ENCODE results near the gene MED12L.

Gene MED12L

GRCh38 chr3:151432616-151433372 lies 347.3 kb downstream of the MED12L start:
- Histone ChIP-seq H3K9ac (no peak overlapping the region), H3K27ac (no peak overlapping the region), H4K20me1 (ENCODE audit: insufficient read depth) (no peaks in the 10 kb centered on the region), H3K79me2 (ENCODE audit: insufficient read depth, low read depth) (no peaks in the 10 kb centered on the region), H3K4me3 (IDR thresholded peaks at IDR 0.05; ENCODE audit: insufficient read depth, low read depth, low read length) (no peak overlapping the region), H2AFZ (ENCODE audit: low read depth) (no peak overlapping the region), H3K4me2 (no peak overlapping the region), H3K36me3 (ENCODE audit: insufficient read depth) (no peaks in the 10 kb centered on the region), H3K4me1 (ENCODE audit: low read depth, poor library complexity, severe bottlenecking) (no peaks in the 10 kb centered on the region), H3K27me3 (ENCODE audit: insufficient read depth, low read depth) (no peaks in the 10 kb centered on the region)
- no peak for TF ChIP-seq CTCF (conservative IDR thresholded peaks at IDR 0.05; ENCODE audit: low read depth, low read length)

GRCh38 chr3:151434151-151434890 lies 348.9 kb downstream of the MED12L start:
- Histone ChIP-seq H3K27ac (no peak overlapping the region), H4K20me1 (ENCODE audit: insufficient read depth) (no peaks in the 10 kb centered on the region; the same call in 1 of the 2 replicates), H3K4me3 (IDR thresholded peaks at IDR 0.05; ENCODE audit: insufficient read depth, low read depth, low read length) (no peak overlapping the region), H3K36me3 (ENCODE audit: insufficient read depth) (no peaks in the 10 kb centered on the region), H3K4me2 (no peak overlapping the region), H3K27me3 (ENCODE audit: insufficient read depth, low read depth) (no peaks in the 10 kb centered on the region), H3K4me1 (ENCODE audit: low read depth, poor library complexity, severe bottlenecking) (peaks cover under 1% of the 10 kb centered on the region), H2AFZ (ENCODE audit: low read depth) (no peak overlapping the region), H3K79me2 (ENCODE audit: insufficient read depth, low read depth) (no peaks in the 10 kb centered on the region), H3K9ac (no peak overlapping the region)
- no peak for TF ChIP-seq CTCF (conservative IDR thresholded peaks at IDR 0.05; ENCODE audit: low read depth, low read length)

GRCh38 chr3:151436675-151437446 lies 351.4 kb downstream of the MED12L start:
- Histone ChIP-seq H3K4me3 (IDR thresholded peaks at IDR 0.05; ENCODE audit: insufficient read depth, low read depth, low read length) (no peak overlapping the region), H2AFZ (ENCODE audit: low read depth) (no peak overlapping the region), H4K20me1 (ENCODE audit: insufficient read depth) (no peaks in the 10 kb centered on the region; the same call in 1 of the 2 replicates), H3K27ac (no peak overlapping the region), H3K36me3 (ENCODE audit: insufficient read depth) (no peaks in the 10 kb centered on the region), H3K27me3 (ENCODE audit: insufficient read depth, low read depth) (no peaks in the 10 kb centered on the region), H3K4me2 (no peak overlapping the region), H3K9ac (no peak overlapping the region), H3K4me1 (ENCODE audit: low read depth, poor library complexity, severe bottlenecking) (peaks cover 10% of the 10 kb centered on the region), H3K79me2 (ENCODE audit: insufficient read depth, low read depth) (no peaks in the 10 kb centered on the region)
- TF ChIP-seq CTCF (conservative IDR thresholded peaks at IDR 0.05; ENCODE audit: low read depth, low read length), result no peak

- H3K79me2 ChIP-seq (ENCODE audit: insufficient read depth, low read depth), result no peaks in the 10 kb centered on the region
- no peaks in the 10 kb centered on the region for H3K27me3 ChIP-seq (ENCODE audit: insufficient read depth, low read depth)
- no peak overlapping the region for H3K9ac ChIP-seq
- H3K27ac ChIP-seq, result no peak overlapping the region
- H3K4me2 ChIP-seq, result no peak overlapping the region
- no peak overlapping the region for H2AFZ ChIP-seq (ENCODE audit: low read depth)
- H3K4me1 ChIP-seq (ENCODE audit: low read depth, poor library complexity, severe bottlenecking), result peaks cover 13% of the 10 kb centered on the region
- H3K4me3 ChIP-seq (IDR thresholded peaks at IDR 0.05; ENCODE audit: insufficient read depth, low read depth, low read length), result no peak overlapping the region
- H3K36me3 ChIP-seq (ENCODE audit: insufficient read depth), result no peaks in the 10 kb centered on the region
- no peaks in the 10 kb centered on the region; the same call in 1 of the 2 replicates for H4K20me1 ChIP-seq (ENCODE audit: insufficient read depth)
- TF ChIP-seq CTCF (conservative IDR thresholded peaks at IDR 0.05; ENCODE audit: low read depth, low read length), result no peak
Measured at GRCh38 chr3:151437906-151438305, 352.4 kb downstream of the MED12L start.
